Duodenal mucosa (tissue), 2 donors: Measurements from ENCODE around the gene GABRA5.

Experiments used
- H3K27ac ChIP-seq: one replicate; pipeline ENCODE4 v1.7.0; 2013; ENCODE audit warnings: low read depth, low read length
- H3K27me3 ChIP-seq, 2 donors: one replicate each; pipeline ENCODE4 v1.7.0; 2013; ENCODE audit warnings: low read length in 2 of 2, control low read depth in 1 of 2; ENCODE audit not compliant: insufficient read depth in 2 of 2, control insufficient read depth in 1 of 2
- H3K36me3 ChIP-seq, 2 donors: one replicate each; pipeline ENCODE4 v1.7.0; 2013; ENCODE audit warnings: low read length in 2 of 2, control low read depth in 1 of 2; ENCODE audit not compliant: insufficient read depth in 2 of 2, control insufficient read depth in 1 of 2
- H3K4me1 ChIP-seq, 2 donors: one replicate each; pipeline ENCODE4 v1.7.0; 2013; ENCODE audit warnings: low read length in 2 of 2, control low read depth in 1 of 2; ENCODE audit not compliant: insufficient read depth in 2 of 2, control insufficient read depth in 1 of 2
- H3K4me3 ChIP-seq, 2 donors: one replicate each; pipeline ENCODE4 v1.7.0; 2013; ENCODE audit warnings: low read length in 2 of 2, low read depth in 1 of 2
- H3K9ac ChIP-seq, 2 donors: one replicate each; pipeline ENCODE4 v1.7.0; 2013; ENCODE audit warnings: low read length in 2 of 2, low read depth in 1 of 2
- H3K9me3 ChIP-seq, 2 donors: one replicate each; pipeline ENCODE4 v1.7.0; 2013; ENCODE audit warnings: low read length in 2 of 2, control low read depth in 1 of 2; ENCODE audit not compliant: control insufficient read depth in 1 of 2

GABRA5 gene

GRCh38 chr15:26910715-26911114 lies 43.9 kb downstream of the GABRA5 start:
- no peak overlapping the region for H3K9ac ChIP-seq
- peaks cover 10 to 13% of the 10 kb centered on the region in 2 donors for H3K9me3 ChIP-seq
- no peaks in the 10 kb centered on the region for H3K4me1 ChIP-seq
- no peak overlapping the region for H3K4me3 ChIP-seq
- no peaks in the 10 kb centered on the region for H3K36me3 ChIP-seq
- no peaks in the 10 kb centered on the region for H3K27me3 ChIP-seq
- no peak overlapping the region for H3K27ac ChIP-seq

GRCh38 chr15:26921433-26921832 lies 54.6 kb downstream of the GABRA5 start:
- Histone ChIP-seq H3K36me3 (no peaks in the 10 kb centered on the region), H3K4me1 (no peaks in the 10 kb centered on the region), H3K27ac (no peak overlapping the region), H3K9ac (no peak overlapping the region), H3K27me3 (no peaks in the 10 kb centered on the region), H3K4me3 (no peak overlapping the region), H3K9me3 (peaks cover 6 to 11% of the 10 kb centered on the region in 2 donors)

GRCh38 chr15:26926081-26926480 lies 59.2 kb downstream of the GABRA5 start:
- H3K4me1 ChIP-seq, result no peaks in the 10 kb centered on the region
- H3K9ac ChIP-seq, result no peak overlapping the region
- no peak overlapping the region for H3K4me3 ChIP-seq
- no peaks in the 10 kb centered on the region for H3K27me3 ChIP-seq
- H3K9me3 ChIP-seq, result peaks cover 0 to 17% of the 10 kb centered on the region in 2 donors
- no peaks in the 10 kb centered on the region for H3K36me3 ChIP-seq
- H3K27ac ChIP-seq, result no peak overlapping the region

DNA sequence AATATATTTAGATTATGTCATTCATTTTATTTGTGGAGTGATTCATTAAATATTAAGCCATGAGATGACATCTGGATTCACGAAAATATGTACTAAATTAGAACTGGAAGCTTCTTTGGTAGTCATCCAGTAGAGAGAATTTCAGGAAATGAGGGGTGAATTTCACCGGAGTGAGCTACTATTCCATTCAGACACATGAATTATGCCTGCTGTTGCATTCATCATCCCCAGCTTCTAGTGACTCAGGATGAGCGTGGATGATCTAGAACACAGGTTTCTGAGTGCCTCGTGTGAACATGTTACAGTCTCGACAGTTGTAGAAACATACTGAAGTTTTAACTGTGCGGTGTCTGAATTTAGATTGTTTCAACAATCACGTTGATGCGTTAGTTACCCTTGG lies 61.2 kb downstream of the GABRA5 start:
- Histone ChIP-seq H3K9ac (no peak overlapping the region), H3K36me3 (no peaks in the 10 kb centered on the region), H3K27me3 (no peaks in the 10 kb centered on the region), H3K4me3 (no peak overlapping the region), H3K4me1 (no peaks in the 10 kb centered on the region), H3K9me3 (peaks cover 0 to 17% of the 10 kb centered on the region in 2 donors), H3K27ac (no peak overlapping the region)

DNA sequence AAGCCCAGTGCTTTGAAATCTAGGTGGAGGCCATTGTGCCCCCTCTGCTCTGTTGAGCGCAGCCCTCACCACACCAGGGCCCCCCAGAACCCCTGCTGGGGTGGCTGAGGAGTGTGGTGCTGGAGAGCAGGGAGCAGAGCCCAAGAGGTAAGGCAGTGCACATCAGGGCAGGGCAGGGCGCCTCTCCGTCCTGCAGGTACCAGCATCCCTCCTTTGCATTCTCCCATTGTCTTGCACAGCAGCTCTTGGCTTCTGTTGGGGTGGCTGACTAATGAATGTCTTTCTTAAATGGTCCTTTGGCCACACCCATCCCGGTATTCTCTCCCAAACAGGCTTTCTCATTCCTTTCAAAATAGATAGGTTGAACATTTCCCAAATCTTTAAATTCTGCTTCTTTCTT lies 62.7 kb downstream of the GABRA5 start:
- Histone ChIP-seq H3K9ac (no peak overlapping the region), H3K9me3 (peaks cover 0 to 16% of the 10 kb centered on the region in 2 donors), H3K4me1 (no peaks in the 10 kb centered on the region), H3K27me3 (no peaks in the 10 kb centered on the region), H3K36me3 (no peaks in the 10 kb centered on the region), H3K27ac (no peak overlapping the region), H3K4me3 (no peak overlapping the region)

DNA sequence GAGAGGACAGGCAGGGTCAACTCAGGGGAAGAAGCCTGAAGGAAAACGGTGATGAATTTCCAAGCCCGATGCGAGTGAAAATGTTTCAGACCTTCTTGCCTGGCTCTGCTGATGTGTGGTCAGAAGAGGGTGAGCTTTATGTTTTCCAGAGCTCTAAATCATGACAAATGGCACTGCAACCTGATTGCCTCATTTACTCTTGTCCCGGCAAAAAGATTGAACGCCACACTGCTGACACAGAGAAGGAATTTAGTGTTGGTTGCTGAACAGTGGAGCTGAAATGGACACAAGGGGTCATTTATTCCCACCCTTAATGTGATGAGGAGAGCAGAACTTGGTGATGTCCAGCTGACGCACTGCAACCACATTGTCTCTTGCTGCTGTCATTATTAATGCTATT lies 68.0 kb downstream of the GABRA5 start:
- H3K27ac ChIP-seq, result no peak overlapping the region

GRCh38 chr15:26935322-26935721 lies 68.5 kb downstream of the GABRA5 start:
- Histone ChIP-seq H3K4me3 (no peak overlapping the region), H3K9ac (no peak overlapping the region), H3K36me3 (no peaks in the 10 kb centered on the region), H3K27ac (no peak overlapping the region), H3K27me3 (no peaks in the 10 kb centered on the region), H3K4me1 (no peaks in the 10 kb centered on the region), H3K9me3 (peaks cover 4 to 6% of the 10 kb centered on the region in 2 donors)

More for the DNA sequence above, 68.0 kb downstream of the GABRA5 start:
- H3K36me3 ChIP-seq, result no peaks in the 10 kb centered on the region
- no peaks in the 10 kb centered on the region for H3K4me1 ChIP-seq
- H3K27me3 ChIP-seq, result no peaks in the 10 kb centered on the region
- no peak overlapping the region for H3K4me3 ChIP-seq
- H3K9me3 ChIP-seq, result peaks cover 4 to 6% of the 10 kb centered on the region in 2 donors
- H3K9ac ChIP-seq, result no peak overlapping the region

DNA sequence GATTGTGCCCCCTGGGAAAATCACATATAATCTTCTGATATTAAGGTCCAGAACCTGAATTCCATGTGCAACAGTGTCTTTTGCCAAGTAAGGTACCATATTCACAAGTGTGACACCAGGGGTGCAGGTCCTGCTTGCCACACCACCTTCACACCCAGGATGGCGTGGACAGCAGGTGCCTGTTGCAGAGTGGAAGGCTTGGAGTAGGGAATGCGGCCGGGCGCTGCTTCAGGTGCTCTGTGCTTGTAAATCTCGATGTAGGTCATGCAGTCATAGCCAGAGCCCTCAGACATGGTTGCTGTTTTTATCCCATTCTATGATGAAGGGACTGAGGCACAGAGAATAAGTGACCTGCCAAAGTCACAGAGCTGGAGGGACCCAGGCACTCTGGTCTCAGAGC lies 69.6 kb downstream of the GABRA5 start:
- no peak overlapping the region for H3K27ac ChIP-seq
- no peak overlapping the region for H3K9ac ChIP-seq
- no peaks in the 10 kb centered on the region for H3K4me1 ChIP-seq
- peaks cover 6 to 8% of the 10 kb centered on the region in 2 donors for H3K9me3 ChIP-seq
- no peaks in the 10 kb centered on the region for H3K36me3 ChIP-seq
- no peaks in the 10 kb centered on the region for H3K27me3 ChIP-seq
- no peak overlapping the region for H3K4me3 ChIP-seq

- Histone ChIP-seq H3K4me3 (no peak overlapping the region), H3K27me3 (no peaks in the 10 kb centered on the region), H3K27ac (no peak overlapping the region), H3K9ac (no peak overlapping the region), H3K9me3 (peaks cover 6 to 9% of the 10 kb centered on the region in 2 donors), H3K36me3 (no peaks in the 10 kb centered on the region), H3K4me1 (no peaks in the 10 kb centered on the region)
Observed at GRCh38 chr15:26937134-26937533, 70.3 kb downstream of the GABRA5 start.

GRCh38 chr15:26939398-26939797 lies 72.5 kb downstream of the GABRA5 start:
- no peak overlapping the region for H3K27ac ChIP-seq
- H3K4me1 ChIP-seq, result no peaks in the 10 kb centered on the region
- H3K4me3 ChIP-seq, result no peak overlapping the region
- no peaks in the 10 kb centered on the region for H3K36me3 ChIP-seq
- H3K27me3 ChIP-seq, result no peaks in the 10 kb centered on the region
- H3K9me3 ChIP-seq, result peaks cover 9 to 22% of the 10 kb centered on the region in 2 donors
- no peak overlapping the region for H3K9ac ChIP-seq

DNA sequence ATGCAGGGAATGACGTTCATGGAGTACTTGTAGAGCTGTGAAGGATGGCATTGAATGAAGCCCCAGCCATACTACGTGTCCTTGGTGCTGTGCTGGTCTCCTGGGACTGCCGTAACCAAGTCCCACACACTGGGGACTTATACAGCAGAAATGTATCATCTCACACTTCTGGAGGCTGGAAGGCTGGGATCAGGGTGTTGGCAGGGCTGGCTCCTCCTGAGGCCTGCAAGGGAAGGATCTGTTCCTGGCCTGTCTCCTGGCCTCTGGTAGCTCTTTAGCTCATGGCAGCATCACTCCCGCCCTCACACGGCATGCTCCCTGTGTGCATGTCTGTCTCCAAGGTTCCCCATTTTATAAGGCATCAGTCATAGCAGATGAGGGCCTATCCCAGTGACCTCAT lies 74.6 kb downstream of the GABRA5 start:
- H3K9ac ChIP-seq, result no peak overlapping the region
- no peaks in the 10 kb centered on the region for H3K36me3 ChIP-seq
- peaks cover 9 to 34% of the 10 kb centered on the region in 2 donors for H3K9me3 ChIP-seq
- no peak overlapping the region for H3K4me3 ChIP-seq
- no peak overlapping the region for H3K27ac ChIP-seq
- H3K27me3 ChIP-seq, result no peaks in the 10 kb centered on the region
- H3K4me1 ChIP-seq, result no peaks in the 10 kb centered on the region
